Measurements from ENCODE around the gene SPC24.

GRCh38 chr19:11169896-11170678, 14.5 kb upstream of the SPC24 start:
- TF ChIP-seq CTCF (IDR thresholded peaks at IDR 0.05) (no peak), POLR2A (IDR thresholded peaks at IDR 0.05) (no peak)
